Neural cell (in vitro differentiated cells): Measurements from ENCODE around the gene GDI1.

Experiments used
- EZH2 ChIP-seq: fragments of 200-600, 300-800 bp; shearing (Covaris generic), sonication (generic); IDR thresholded peaks from 2 replicates; pipeline ENCODE4 v1.6.1; 2014; ENCODE audit warnings: antibody characterized with exemption, low read length, borderline replicate concordance, mild to moderate bottlenecking; ENCODE audit not compliant: insufficient read depth, poor library complexity, severe bottlenecking
- RAD21 ChIP-seq: fragments of 450-650 bp; conservative IDR thresholded peaks from 2 replicates; pipeline ENCODE4 v1.6.1; 2014; ENCODE audit warnings: antibody characterized with exemption, mild to moderate bottlenecking, moderate library complexity
- TF ChIP-seq, protein P1 (sequence below): fragments of 450-650 bp; IDR thresholded peaks from 2 replicates; pipeline ENCODE4 v1.5.1; 2014; ENCODE audit warnings: antibody characterized with exemption, mild to moderate bottlenecking, moderate library complexity; ENCODE audit not compliant: poor library complexity, severe bottlenecking

DNA sequence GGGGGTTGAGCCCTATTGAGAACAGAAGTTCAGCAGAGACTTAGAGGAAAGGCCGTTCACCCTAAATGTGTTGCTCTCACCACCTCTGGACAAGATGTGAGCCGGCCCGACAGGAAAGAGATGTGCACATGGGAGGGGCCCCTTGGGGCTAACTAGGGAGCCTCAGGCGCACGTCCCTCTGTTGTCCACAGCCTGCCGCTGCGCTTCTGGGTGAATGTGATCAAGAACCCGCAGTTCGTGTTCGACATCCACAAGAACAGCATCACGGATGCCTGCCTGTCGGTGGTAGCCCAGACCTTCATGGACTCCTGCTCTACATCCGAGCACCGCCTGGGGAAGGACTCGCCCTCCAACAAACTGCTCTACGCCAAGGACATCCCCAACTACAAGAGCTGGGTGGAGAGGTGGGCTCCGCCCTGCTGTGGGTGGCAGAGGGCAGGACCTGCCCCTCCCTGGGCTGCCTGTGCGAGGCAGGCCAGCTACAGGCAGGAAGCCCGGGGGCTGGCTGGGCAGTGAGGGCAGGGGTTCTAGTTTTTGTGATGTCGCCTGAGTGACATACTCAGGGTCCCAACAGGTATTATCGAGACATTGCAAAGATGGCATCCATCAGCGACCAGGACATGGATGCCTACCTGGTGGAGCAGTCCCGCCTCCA is 34.1 kb downstream of the GDI1 start:
- TF ChIP-seq, protein P1, sequence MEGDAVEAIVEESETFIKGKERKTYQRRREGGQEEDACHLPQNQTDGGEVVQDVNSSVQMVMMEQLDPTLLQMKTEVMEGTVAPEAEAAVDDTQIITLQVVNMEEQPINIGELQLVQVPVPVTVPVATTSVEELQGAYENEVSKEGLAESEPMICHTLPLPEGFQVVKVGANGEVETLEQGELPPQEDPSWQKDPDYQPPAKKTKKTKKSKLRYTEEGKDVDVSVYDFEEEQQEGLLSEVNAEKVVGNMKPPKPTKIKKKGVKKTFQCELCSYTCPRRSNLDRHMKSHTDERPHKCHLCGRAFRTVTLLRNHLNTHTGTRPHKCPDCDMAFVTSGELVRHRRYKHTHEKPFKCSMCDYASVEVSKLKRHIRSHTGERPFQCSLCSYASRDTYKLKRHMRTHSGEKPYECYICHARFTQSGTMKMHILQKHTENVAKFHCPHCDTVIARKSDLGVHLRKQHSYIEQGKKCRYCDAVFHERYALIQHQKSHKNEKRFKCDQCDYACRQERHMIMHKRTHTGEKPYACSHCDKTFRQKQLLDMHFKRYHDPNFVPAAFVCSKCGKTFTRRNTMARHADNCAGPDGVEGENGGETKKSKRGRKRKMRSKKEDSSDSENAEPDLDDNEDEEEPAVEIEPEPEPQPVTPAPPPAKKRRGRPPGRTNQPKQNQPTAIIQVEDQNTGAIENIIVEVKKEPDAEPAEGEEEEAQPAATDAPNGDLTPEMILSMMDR = no peak
- TF ChIP-seq RAD21 (no peak), EZH2 (no peak)
